ENCODE results near the gene NEDD8. TPM values are rescaled to one million over a fixed set of nuclear protein-coding genes. Genes with fewer than 3 reads are reported as not detected.

Gene NEDD8
- total RNA-seq, 1 donor from 2014 or later, result 132 TPM

DNA sequence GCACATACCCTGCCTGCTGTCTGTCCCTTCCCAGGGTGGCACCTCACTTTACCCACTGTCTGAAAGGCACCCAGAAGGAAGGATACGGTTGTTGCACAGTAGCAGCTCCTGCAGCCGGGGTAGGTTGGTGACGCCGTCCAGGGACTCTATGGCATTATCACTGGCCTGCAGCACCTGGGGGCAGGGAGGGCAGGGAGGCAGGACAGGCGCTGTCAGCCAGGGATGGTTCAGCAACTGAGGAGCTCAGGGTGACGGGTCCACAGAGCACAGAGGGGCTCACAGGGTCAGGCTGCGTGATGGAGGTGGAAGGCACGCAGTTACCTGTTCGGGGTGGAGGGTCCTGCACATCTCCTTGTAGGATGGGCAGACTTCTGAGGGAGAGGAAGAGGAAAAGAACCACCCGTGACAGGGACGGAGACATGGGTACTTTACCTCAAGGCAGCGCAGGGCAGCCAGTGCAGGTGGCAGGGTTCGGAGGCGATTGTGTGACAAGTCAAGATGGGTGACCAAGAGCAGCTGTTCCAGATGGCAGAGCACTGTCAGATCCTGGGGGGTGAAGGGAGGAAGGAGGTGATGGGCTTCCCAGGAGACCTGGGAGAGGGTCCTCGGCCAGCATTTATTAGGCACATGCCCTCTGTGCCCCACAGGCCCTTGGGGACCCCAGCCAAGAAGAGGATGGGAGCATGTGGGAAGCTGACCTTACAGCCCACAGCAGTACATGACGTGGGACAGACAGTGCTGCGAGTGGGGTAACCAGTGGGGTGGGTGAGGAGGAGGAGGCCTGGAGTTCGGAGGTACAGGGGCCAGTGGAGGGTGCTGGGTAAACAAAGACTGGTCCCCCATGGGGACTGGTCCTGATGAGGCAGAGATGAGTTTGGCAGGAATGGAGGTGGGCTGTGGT lies 34.4 kb upstream of the NEDD8 start:
- intact Hi-C loops (cut with DNase I), result no loop called here
- DNase-seq (ENCODE audit: low spot score), result no peak
- ATAC-seq, result no peak

DNA sequence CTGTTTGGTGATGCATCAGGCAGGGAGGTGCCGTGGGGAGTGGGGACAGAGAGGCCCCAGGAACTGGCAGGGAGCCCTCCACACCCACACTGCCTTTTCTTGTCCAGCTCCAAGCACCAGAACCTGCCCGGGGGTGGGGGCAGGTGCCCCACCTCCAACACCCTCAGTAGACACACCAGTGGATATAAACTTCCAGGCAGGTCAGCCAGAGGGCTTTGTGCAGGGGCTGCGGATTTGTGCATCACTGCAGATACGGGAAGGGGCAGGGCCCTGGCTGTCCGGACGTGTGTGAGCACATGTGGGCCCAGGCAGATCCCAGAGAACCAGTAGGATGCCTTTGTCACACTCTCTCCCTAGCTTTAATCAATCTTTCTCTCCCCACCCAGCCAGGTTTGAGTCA lies 32.1 kb upstream of the NEDD8 start:
- no peak for DNase-seq (ENCODE audit: low spot score)
- ATAC-seq, result no peak
- intact Hi-C loops (cut with DNase I), result no loop called here

DNA sequence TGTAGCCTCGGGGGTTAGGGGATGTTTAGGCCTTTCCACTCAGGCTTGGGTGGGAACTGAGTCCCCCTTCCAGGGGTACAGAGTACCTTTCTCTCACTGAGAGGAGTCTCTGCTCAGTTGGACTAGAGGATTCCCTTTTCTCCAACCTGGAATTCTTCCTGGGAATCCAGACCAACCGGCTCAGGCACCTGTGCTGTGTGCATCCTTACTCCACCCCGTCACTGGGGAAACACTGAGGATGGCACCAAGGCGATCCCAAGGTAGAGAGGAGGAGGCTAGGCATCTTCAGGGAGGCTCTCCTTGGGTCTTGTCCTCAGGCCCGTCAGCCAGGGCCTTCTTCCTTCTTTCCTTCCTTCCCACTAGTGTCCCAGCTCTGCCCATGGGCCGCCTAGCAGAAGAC lies 31.7 kb upstream of the NEDD8 start:
- no peak for ATAC-seq

GRCh38 chr14:24262821-24263733 lies 30.9 kb upstream of the NEDD8 start, which contains the start of gene TGM1:
TGM1 (minus strand) TSS chr14:24263177; CDS start chr14:24262352, 825 bp downstream.
- no peak for DNase-seq (ENCODE audit: low spot score)
- intact Hi-C loops (cut with DNase I), result no loop called here
- ATAC-seq, result no peak

More for the DNA sequence above, 31.7 kb upstream of the NEDD8 start:
- intact Hi-C loops (cut with DNase I), result no loop called here
- no peak for DNase-seq (ENCODE audit: low spot score)

DNA sequence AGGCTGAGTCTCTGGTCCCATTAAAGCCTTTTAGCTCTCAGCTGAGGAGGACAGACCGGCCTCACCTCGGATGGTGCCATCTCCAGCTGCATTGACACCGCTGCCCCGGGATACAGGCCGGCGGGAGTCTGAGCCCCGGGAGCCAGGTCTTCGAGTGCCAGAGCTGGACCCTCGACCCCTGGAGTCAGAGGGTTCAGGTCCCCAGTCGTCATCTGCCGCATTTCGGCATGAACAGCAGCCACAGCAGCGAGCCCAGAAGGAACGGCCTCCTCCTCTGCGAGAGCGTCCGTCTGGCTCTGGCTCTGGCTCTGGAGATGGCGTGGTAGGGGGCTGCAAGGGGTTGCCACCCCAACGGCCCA lies 29.8 kb upstream of the NEDD8 start:
- DNase-seq (ENCODE audit: low spot score) (no peak), ATAC-seq (no peak)
- intact Hi-C loops (cut with DNase I), result no loop called here

DNA sequence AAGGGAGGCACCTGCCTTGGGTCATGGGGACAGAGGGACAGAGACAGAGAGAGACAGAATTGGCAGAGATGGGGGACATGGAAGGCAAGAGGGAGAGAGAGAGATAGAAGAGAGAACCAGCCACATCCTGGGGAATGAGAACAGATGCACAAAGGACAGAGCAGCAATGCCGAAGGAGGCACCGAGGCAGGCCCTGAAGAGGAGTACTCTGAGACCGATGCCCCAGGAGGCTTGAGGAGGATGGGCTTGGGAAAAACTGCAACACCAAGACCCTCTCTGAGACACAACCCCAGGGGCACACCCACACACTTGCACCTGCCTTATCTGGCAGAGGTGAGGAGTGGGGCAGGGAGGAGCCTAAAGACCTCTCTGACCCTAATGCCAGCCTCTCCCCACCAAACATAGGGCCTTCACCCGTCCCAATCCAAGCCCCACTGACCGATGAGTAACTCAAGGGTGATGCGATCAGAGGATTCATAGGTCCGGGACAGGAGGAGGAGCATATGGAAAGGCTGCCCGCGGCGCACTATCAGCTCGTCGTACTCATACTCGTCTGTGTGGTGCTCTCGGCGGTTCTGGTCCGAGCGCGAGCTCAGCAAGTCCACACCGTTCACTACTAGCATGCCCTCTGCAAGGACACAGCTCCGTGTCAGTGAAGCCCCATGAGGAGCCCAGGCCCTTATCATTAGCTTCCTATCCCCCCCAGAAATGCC lies 29.2 kb upstream of the NEDD8 start:
- ATAC-seq (no peak), DNase-seq (ENCODE audit: low spot score) (no peak)
- intact Hi-C loops (cut with DNase I), result no loop called here

DNA sequence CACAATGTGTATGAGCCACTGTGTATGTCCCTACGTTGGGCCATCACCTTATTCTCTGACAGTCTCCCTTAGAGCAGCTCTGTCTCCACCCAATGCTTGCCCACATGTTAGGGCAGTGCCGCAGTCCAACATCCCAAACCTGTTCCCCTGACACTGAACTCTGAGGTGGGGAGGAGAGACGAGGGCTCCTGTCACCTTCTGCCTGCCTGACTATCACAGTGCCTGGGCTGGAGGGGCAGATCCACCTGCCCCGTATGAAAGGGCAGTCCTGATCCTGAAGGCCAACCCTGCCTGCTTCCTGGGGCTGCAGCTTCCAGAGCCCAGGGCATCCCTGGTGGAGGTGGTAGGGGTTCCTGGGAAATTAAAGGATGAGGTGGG lies 28.6 kb upstream of the NEDD8 start:
- intact Hi-C loops (cut with DNase I), result no loop called here
- DNase-seq (ENCODE audit: low spot score), result no peak
- no peak for ATAC-seq

GRCh38 chr14:24260026-24260779 lies 28.0 kb upstream of the NEDD8 start:
- ATAC-seq (no peak), DNase-seq (ENCODE audit: low spot score) (no peak)
- intact Hi-C loops (cut with DNase I), result no loop called here

DNA sequence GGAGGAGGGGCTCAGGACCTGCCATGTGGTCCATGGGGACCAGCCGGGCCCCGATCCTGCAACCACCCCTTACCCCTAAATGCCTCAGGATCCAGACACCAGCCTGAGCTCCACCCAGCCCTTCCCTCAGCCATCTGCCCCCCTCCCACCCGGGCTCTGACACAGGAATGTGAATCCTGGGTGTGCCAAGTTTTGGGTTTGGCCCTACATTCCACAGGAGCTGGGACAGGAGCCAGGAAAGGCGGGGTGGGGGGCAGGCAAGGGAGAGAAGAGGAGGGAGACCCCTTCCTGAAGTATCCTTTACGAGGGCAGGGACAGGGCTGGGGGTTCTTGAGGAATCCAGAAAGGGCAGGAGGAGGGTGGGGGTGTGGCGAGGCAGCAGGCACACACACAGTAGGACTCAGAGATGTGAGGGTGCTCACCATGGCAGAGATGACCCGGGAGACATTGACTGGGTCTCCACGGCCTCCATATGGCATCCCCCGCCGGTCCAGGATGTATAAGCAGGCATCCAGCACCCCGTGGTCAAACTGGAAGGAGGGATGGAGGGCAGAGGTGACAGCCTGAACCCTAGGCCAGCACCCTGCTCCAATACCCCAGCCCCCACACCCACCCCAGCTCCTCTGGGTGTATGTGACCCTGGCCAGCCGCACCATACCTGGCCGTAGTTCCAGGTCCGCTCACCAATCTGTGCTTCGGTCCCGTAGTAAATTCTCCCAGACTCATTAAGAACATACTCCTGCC lies 27.3 kb upstream of the NEDD8 start:
- no peak for DNase-seq (ENCODE audit: low spot score)
- intact Hi-C loops (cut with DNase I), result no loop called here
- peak; percentile 68 for ATAC-seq

GRCh38 chr14:24258548-24259265 lies 26.5 kb upstream of the NEDD8 start:
- intact Hi-C loops (cut with DNase I), result no loop called here
- peak; percentile 8 for ATAC-seq
- no peak for DNase-seq (ENCODE audit: low spot score)

DNA sequence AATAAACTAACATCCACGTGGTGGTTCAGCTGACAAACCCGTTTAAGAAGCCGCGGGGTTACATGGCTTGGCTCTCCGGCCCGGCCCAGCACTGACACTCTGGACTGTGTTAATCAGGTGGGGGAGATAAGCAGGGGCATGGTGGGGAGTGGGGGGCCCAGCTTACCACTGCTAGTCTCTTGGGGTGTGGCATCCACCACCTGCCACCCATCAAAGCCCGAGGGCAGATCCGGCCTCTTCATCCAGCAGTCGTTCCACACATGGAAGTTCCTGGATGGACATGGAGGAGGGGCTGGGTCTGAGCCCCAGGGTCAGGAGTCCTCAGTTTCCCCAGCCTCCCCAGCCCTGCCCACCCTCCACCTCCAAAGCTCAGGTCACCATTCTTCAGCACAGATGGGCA lies 26.0 kb upstream of the NEDD8 start:
- DNase-seq (ENCODE audit: low spot score) (no peak), ATAC-seq (no peak)
- intact Hi-C loops (cut with DNase I), result no loop called here

GRCh38 chr14:24256960-24257359 lies 24.8 kb upstream of the NEDD8 start:
- intact Hi-C loops (cut with DNase I), result no loop called here
- DNase-seq (ENCODE audit: low spot score) (peak; percentile 48), ATAC-seq (peak; percentile 42)

GRCh38 chr14:24255931-24256711 lies 24.0 kb upstream of the NEDD8 start:
- no peak for ATAC-seq
- intact Hi-C loops (cut with DNase I), result no loop called here
- peak; percentile 33 for DNase-seq (ENCODE audit: low spot score)

DNA sequence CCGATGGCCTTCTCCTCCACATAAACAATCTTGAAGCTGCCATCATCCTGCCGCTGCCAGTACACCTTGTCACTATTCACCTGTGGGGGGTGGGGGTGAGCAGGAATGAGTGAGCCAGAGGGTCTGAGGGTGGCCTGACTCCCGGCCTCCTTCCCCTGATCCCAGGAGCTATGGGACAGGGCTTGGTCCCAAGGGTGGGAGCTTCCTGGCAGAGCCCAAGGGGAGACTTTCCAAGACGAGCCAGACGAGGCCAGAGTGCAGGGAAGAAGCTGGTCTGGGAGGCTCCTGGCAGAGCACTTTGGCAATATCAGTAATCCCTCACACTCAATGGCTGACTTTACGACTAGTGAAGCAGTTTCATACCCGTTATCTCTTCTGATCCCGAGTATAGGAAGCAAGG lies 23.3 kb upstream of the NEDD8 start:
- intact Hi-C loops (cut with DNase I), result no loop called here
- DNase-seq (ENCODE audit: low spot score) (peak; percentile 42), ATAC-seq (no peak)

GRCh38 chr14:24254630-24255392 lies 22.6 kb upstream of the NEDD8 start:
- intact Hi-C loops (cut with DNase I), result no loop called here
- DNase-seq (ENCODE audit: low spot score) (no peak), ATAC-seq (no peak)

GRCh38 chr14:24253936-24254335 lies 21.8 kb upstream of the NEDD8 start:
- intact Hi-C loops (cut with DNase I), result no loop called here
- DNase-seq (ENCODE audit: low spot score) (no peak), ATAC-seq (no peak)
